Heart right ventricle (tissue), 16 donors: ENCODE measurements around the gene GTF2F2. TPM values are rescaled to one million over a fixed set of nuclear protein-coding genes. Genes with fewer than 3 reads are reported as not detected.

Experiments
- ATAC-seq, 8 donors: fragments of 200-7000 bp; cut with Tn5 transposase; one replicate each; pipeline ENCODE4 v1.9.1; 2020; ENCODE audit warnings: mild to moderate bottlenecking in 8 of 8, moderate library complexity in 8 of 8, moderate number of reproducible peaks in 1 of 8
- DNase-seq, 2 donors: peaks; one replicate each; pipeline ENCODE4 v3.0.0-alpha.2; 2020
- H3K27ac ChIP-seq, 10 donors: fragments of 200-600 bp; sonication (generic) in 2 of 10; one replicate each; pipeline versions ENCODE4 v1.5.0 to v1.8.0; 2020 to 2022; ENCODE audit warnings: mild to moderate bottlenecking in 3 of 10
- H3K27me3 ChIP-seq, 7 donors: fragments of 200-600 bp; one replicate each; pipeline ENCODE4 v1.8.0; 2021 to 2022; ENCODE audit warnings: mild to moderate bottlenecking in 2 of 7
- H3K36me3 ChIP-seq, 9 donors: fragments of 200-600 bp; sonication (generic) in 1 of 9; one replicate each; pipeline versions ENCODE4 v1.5.0 to v1.8.0; 2020 to 2022; ENCODE audit warnings: mild to moderate bottlenecking in 2 of 9
- H3K4me1 ChIP-seq, 9 donors: fragments of 200-600 bp; sonication (generic) in 1 of 9; one replicate each; pipeline versions ENCODE4 v1.5.0 to v1.8.0; 2020 to 2022; ENCODE audit warnings: mild to moderate bottlenecking in 4 of 9
- H3K4me3 ChIP-seq, 10 donors: fragments of 200-600 bp; sonication (generic) in 2 of 10; one replicate each; pipeline versions ENCODE4 v1.5.0 to v1.8.0; 2020 to 2022; ENCODE audit warnings: mild to moderate bottlenecking in 7 of 10, moderate library complexity in 2 of 10
- H3K9me3 ChIP-seq, 11 donors: fragments of 200-600 bp in 10 of 11; sonication (generic) in 2 of 11; one replicate each; pipeline versions ENCODE4 v1.5.0 to v1.8.0; 2013 to 2022; ENCODE audit warnings: mild to moderate bottlenecking in 2 of 11, control low read depth in 1 of 11, moderate library complexity in 1 of 11
- WGBS, 2 donors: extraction: QIAGEN DNeasy Blood & Tissue Kit; methylation state at CpG; one replicate each; pipeline ENCODE4 v1.1.7; 2013; ENCODE audit warnings: inconsistent platforms in 1 of 2; 5-methylcytosine and 5-hydroxymethylcytosine counted together
- intact Hi-C, 10 donors: fragments of 100-400 bp; cut with DNase I; formaldehyde crosslinking; loops; one replicate each; pipeline versions ENCODE4 v1.11.1 to v1.14.2; 2022
- polyA plus RNA-seq, 2 donors: library from polyadenylated mRNA; stranded (reverse); fragments of 200-250 nt; gene quantifications; one replicate each; pipeline ENCODE4 v1.2.3, GENCODE V29; 2013
- total RNA-seq, 10 donors: library from RNA; stranded (reverse); fragmentation: NEBNext Ultra II Directional in 3 of 10; extraction: Animal tissue kit (Norgen Biotek cat#: 25700) in 3 of 10; gene quantifications; one replicate each; pipeline versions ENCODE4 v1.2.1 to v1.2.4, GENCODE V29; 2021 to 2023
- TF ChIP-seq, protein P1 (sequence below), 9 donors: fragments of 200-600 bp; sonication (generic) in 2 of 9; IDR thresholded peaks; one replicate each; pipeline versions ENCODE4 v1.5.0 to v1.8.0; 2021 to 2022; ENCODE audit warnings: antibody characterized with exemption in 9 of 9, mild to moderate bottlenecking in 5 of 9, moderate library complexity in 1 of 9
- donor health status: Arrhythmogenic right ventricular cardiomyopathy.
- donor health status: ischemic (EF 13 %, LVEDD 7.1; RV severe dilation, severe dysfunction).
- donor health status: healthy with polysubstance abuse.
- donor health status: DM: no; HTN: yes; CAD: no.
- donor health status: DM: no; HTN: no; CAD: no.
- donor health status: ischemic (EF 25% LVEDD 6.9; RV normal size, moderate dysfunction).
- donor health status: ischemic (EF 25% LVEDD 5.7; RV mildly dilated, moderate dysfunction).
- donor health status: healthy.
- donor health status: DM: yes; HTN: yes; CAD: no.
- donor health status: Ischemic cardiomyopathy.
- donor health status: ischemic (EF 35%, LVEDD 5.7; RV mildly dilated, moderate dysfunction).
- donor health status: nonischemic (EF 11% LVEDD 7.7; RV severe dilation, severe dysfunction).
- donor health status: DM: yes; HTN: yes; CAD: no.
- donor health status: PGD.
- donor health status: ischemic (EF 29% LVEDD 5.4; RV normal size, mild dysfunction).
- donor health status: nonischemic (EF 23%, LVEDD 6.1; RV moderate dilation, normal function).

The GTF2F2 gene
- total and polyA plus RNA-seq, 12 donors = 15.8 to 24.9 (median 21.5) TPM

DNA sequence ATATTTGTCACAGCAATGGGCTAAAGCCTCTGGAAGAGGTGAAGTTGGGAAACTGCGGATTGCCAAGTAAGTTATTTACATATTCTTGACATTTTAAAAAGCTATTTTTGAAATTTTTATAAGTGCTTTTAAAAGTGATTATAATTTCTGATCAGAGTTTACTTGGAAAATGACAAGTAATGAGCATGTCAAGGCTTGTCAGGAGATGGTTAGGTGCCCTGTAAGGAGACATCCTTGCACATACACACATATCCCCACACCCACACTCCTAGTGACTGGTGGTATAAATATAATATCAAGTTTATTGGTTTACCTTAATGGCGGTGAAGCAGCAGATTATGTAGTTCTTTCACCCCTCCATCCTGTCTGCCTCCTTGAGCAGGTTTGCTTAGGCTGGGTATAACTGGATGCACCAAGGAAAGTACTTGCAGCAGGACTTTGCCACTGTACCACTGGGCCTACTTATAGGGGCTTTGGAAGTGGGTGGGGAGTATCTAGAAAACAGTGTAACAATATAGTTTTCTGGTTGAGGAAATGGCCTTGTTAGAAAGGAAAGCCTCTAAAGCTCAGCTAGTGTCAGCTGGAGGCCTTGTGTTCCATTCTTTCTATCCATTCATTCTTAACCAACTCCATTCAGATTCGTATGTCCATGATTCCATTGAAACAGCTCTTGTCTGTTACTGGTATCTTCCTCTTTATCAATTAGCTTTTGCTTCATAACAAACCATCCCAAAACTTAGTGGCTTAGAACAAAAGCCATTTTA is 16.6 kb downstream of the GTF2F2 start:
- Histone ChIP-seq H3K27ac (no peak overlapping the region), H3K36me3 (peaks cover 0 to 33% (median 4%) of the 10 kb centered on the region in 9 donors), H3K4me1 (peaks cover 0 to 39% (median 9%) of the 10 kb centered on the region in 9 donors), H3K9me3 (peaks cover 0 to 23% (median 9%) of the 10 kb centered on the region in 11 donors), H3K27me3 (no peaks in the 10 kb centered on the region), H3K4me3 (no peak overlapping the region)
- intact Hi-C loops = no loop called here
- TF ChIP-seq, protein P1, sequence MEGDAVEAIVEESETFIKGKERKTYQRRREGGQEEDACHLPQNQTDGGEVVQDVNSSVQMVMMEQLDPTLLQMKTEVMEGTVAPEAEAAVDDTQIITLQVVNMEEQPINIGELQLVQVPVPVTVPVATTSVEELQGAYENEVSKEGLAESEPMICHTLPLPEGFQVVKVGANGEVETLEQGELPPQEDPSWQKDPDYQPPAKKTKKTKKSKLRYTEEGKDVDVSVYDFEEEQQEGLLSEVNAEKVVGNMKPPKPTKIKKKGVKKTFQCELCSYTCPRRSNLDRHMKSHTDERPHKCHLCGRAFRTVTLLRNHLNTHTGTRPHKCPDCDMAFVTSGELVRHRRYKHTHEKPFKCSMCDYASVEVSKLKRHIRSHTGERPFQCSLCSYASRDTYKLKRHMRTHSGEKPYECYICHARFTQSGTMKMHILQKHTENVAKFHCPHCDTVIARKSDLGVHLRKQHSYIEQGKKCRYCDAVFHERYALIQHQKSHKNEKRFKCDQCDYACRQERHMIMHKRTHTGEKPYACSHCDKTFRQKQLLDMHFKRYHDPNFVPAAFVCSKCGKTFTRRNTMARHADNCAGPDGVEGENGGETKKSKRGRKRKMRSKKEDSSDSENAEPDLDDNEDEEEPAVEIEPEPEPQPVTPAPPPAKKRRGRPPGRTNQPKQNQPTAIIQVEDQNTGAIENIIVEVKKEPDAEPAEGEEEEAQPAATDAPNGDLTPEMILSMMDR (IDR thresholded peaks at IDR 0.05) = no peak
- 92 to 94% methylated on average over 3 of the region's 3 CpGs for WGBS, 2 donors
- DNase-seq (no peak), ATAC-seq (no peak)

DNA sequence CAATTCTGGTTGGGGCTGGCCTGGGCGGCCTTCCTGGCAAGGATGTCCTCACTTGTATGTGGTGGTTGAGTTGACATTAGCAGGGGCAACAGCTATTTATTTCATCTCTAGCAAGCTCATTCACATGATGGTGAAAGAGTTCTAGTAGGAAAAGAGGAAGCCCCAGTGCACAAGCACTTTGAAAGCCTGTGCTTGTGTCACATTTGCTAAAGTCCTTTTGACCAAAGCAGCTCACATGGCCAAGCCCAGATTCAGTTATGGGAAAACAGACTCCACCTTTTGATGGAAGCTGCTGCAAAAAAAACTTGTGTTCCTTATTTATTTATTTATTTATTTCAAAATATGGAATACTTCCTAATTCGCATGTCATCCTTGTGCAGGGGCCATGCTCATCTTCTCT is 17.2 kb downstream of the GTF2F2 start:
- WGBS, 2 donors = 95 to 100% methylated on average over 2 of the region's 2 CpGs
- Histone ChIP-seq H3K27me3 (no peaks in the 10 kb centered on the region), H3K9me3 (peaks cover 0 to 17% (median 9%) of the 10 kb centered on the region in 11 donors), H3K36me3 (peaks cover 0 to 33% (median 4%) of the 10 kb centered on the region in 9 donors), H3K27ac (no peak overlapping the region), H3K4me3 (no peak overlapping the region), H3K4me1 (peaks cover 0 to 39% (median 11%) of the 10 kb centered on the region in 9 donors)
- TF ChIP-seq, protein P1 (IDR thresholded peaks at IDR 0.05) = no peak
- ATAC-seq (no peak), DNase-seq (no peak)
- intact Hi-C loops = no loop called here

DNA sequence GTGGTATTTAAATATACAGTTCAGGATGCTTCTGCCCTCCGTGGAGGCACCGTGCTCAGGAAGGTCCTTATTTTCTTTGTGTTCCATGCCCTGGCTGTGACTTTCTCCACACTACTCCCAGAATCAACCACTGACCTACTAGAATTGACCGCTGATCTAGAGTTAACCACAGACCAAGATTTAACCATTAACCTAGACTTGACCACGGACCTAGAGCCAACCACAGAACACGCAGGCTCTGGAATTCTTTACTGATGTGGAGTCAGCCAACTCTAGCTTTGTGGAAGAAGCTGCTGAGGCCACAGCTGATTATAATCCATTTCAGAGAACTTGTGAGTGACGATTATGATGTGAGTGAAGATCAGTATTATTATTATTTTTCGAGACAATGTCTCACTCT is 18.0 kb downstream of the GTF2F2 start:
- peaks cover 0 to 41% (median 11%) of the 10 kb centered on the region in 9 donors for H3K4me1 ChIP-seq
- peaks cover 0 to 10% (median 4%) of the 10 kb centered on the region in 11 donors for H3K9me3 ChIP-seq
- 94 to 96% methylated on average over 7 of the region's 7 CpGs for WGBS, 2 donors
- ATAC-seq (no peak), DNase-seq (no peak)
- no peaks in the 10 kb centered on the region for H3K27me3 ChIP-seq
- TF ChIP-seq, protein P1 (IDR thresholded peaks at IDR 0.05) = no peak
- peaks cover 0 to 33% (median 4%) of the 10 kb centered on the region in 9 donors for H3K36me3 ChIP-seq
- intact Hi-C loops = no loop called here
- no peak overlapping the region for H3K27ac ChIP-seq
- H3K4me3 ChIP-seq = no peak overlapping the region

DNA sequence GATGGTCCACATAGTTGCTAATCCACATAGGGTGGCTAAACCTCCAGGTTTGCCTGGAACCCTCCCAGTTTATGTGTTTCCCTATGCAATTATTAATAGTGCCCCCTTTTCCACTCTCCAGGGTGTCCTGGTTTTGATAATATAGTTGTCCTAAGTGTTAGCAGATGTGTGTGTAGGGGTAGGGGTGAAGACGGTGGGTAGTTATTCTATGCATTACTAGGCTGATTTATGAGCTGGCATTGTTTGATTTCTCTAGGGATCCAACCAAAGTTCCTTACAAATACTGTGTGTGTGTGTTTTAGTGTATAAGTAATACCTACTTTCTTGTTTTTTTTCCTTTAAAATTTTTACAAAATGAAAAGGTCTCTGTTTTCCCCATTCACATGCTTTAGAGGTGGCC is 21.1 kb downstream of the GTF2F2 start:
- Histone ChIP-seq H3K4me1 (peaks cover 0 to 24% (median 0%) of the 10 kb centered on the region in 9 donors), H3K9me3 (no peaks in the 10 kb centered on the region), H3K36me3 (peaks cover 0 to 33% (median 4%) of the 10 kb centered on the region in 9 donors), H3K27me3 (no peaks in the 10 kb centered on the region), H3K27ac (no peak overlapping the region), H3K4me3 (no peak overlapping the region)
- 86 to 90% methylated on average over 1 of the region's 1 CpG for WGBS, 2 donors
- TF ChIP-seq, protein P1 (IDR thresholded peaks at IDR 0.05) = no peak
- DNase-seq (no peak), ATAC-seq (no peak)
- intact Hi-C loops = no loop called here
